Colon (tissue), 2 donors: ENCODE measurements around the gene CDKL4.
"Not testable (repeated sequence)": the region's sequence is repeated elsewhere in the genome, so short reads cannot be mapped to it uniquely, and the experiment has no call there.

Experiments used
- FAIRE-seq: peaks from 2 replicates; lab custom pipeline; 2012; peaks lifted over from hg19 to GRCh38; lab: Jason Lieb, UNC
- donor health status: control.
- donor health status: control.

Gene CDKL4

DNA sequence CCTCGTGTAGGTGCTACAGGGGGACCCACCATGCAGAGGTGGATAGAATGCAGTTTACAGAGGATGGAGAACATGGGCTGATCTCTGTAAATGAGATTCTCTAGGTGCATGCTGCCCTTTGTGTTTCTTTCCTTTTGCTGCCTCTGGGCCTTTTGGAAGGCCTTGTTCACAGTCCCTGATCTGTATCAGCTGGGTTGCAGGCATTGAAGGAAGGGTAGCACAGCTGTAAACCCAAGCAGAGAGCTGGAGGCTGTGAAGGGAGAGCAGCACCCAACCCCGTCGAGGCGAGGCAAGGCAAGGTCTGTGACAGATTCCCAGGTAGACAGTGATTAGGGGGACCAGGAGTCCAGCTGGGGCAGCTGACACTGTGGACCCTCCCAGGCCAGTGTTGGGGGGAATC is 66.8 kb downstream of the CDKL4 start:
- FAIRE-seq = no peak

DNA sequence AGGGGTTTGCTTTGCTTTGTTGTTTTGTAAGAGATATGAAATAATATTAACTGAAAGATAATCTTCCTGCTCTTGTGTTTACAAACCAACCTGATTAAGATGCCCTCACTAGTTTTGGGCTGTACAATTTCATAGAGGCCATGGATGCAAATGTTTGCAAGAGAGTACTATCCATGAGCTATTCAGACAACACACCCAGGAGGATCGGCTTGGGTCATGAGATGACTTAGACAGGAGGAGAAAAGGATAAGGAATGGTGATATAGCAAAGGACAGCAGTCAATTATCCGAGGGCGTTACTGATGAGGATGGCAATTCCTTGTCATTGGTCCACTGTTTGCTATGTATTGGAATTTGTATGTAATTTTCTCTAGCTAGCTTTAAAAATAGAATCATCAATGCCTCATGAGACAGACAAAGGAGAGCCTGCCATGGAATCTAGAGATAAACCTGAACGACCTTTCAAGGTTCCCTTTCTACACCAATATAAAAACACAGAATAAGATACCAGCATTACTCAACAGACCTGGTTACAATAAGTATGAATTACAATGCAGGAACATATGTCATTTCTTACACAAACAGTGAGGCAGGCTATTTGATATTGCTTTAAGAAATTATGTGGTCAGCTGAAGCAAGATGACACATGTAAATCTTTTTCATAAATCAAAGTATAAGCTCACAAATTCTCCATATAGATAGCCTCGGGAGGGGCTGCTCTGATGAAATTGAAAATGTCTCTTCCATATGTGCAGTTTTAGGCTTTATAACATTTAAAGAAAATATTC is 68.6 kb downstream of the CDKL4 start:
- no peak for FAIRE-seq

DNA sequence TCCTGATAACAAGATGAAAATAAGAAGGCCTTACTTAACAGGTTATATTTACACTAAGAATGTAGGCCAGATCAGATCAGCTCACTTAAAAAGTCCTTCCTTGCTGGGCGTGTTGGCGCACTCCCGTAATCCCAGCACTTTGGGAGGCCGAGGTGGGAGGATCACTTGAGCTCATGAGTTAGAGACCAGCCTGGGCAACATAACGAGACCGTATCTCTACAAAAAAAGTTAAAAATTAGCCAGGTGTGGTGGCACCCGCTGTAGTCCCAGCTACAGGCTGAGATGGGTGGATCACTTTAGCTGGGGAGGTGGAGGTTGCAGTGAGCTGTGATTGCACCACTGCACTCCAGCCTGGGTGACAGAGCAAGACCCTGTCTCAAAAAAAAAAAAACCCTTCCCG is 69.7 kb downstream of the CDKL4 start:
- no peak for FAIRE-seq

DNA sequence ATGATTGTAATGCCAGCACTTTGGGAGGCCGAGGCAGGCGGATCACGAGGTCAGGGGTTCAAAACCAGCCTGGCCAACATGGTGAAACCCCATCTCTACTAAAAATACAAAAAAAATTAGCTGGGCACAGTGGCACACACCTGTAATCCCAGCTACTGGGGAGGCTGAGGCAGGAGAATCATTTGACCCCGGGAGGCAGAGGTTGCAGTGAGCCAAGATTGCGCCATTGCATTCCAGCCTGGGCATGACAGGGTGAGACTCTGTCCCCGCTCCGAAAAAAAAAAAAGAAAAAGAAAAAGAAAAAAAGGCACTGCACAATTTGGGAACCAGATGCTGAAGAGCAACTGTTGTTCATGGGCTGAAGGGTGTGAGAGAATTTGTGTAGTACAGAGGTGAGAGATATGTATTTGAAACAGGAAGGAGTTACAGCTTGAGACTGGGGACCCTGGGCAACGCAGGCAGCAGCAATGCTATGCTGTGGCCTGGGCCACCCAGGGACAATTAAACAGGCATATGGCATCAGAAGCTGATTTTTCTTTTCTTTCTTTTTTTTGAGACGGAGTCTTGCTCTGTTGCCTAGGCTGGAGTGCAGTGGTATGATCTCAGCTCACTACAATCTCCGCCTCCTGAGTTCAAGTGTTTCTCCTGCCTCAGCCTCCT is 71.6 kb downstream of the CDKL4 start:
- not testable (repeated sequence) for FAIRE-seq

DNA sequence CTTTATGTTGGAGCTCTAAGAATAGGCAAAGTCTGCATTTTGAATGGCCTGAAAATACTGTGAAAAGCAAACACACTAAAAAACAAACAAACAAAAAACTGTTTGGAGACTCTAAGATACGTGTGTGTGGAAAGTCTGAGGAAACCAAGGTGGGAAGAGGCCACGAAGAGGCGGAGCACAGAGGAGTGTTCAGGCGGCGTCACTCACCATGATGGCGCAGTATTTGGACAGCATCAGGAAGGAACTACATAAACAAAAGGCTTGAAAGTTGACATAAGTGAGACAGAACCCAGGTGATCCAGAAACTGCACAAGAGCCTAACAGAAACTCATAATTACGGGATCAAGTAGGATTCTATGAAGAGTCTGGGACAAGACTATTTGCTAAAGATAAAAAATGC is 72.1 kb downstream of the CDKL4 start:
- FAIRE-seq = no peak

DNA sequence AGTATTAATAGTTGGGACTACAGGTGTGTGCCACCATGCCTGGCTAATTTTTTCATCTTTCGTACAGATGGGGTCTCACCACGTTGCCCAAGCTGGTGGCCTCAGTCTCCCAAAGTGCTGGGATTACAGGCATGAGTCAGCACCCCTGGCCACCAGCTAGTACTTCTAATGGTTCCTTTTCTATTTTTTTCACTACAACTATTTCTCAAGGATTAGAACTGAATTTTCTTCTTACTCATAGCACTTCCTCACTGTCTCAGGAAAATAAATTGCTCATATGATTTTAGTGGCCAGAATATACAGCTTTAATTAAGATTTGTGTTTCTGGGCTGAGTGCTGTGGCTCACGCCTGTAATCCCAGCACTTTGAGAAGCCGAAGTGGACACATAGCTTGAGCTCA is 79.7 kb downstream of the CDKL4 start:
- no peak for FAIRE-seq

DNA sequence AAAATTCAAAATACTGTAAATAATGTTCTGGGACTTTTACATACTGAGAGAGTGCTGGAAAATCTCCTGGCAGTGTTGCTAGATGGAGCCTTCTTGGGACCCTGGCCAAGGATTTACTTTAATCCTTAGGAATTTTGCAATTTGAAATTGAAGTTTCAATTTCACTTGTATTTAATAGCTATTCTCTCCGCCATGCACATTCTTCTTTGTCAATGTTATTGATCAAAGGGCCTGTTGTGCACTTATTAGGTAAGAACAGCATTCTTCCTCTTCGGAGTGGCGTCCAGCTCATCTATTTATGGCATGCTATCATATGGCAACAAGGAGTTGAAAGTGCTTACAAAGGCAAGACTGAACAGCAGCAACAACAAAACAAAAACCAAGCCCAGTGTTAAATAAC is 82.8 kb downstream of the CDKL4 start:
- FAIRE-seq = no peak

DNA sequence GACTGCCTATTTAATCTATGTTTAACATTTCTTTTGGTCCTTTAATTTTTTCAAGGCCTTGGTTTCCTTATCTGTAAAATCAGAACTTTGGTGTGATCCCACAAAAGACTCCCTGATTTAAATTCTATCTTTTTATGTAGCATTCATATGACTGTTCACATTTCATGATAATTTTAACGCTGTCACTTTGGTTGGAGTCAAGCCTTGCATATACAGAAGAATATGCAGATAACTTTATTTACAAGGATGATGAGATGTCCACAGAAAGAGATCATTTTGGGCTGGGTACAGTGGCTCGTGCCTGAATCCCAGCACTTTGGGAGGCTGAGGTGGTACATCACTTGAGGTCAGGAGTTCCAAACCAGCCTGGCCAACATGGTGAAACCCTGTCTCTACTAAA is 84.5 kb downstream of the CDKL4 start:
- FAIRE-seq = no peak

DNA sequence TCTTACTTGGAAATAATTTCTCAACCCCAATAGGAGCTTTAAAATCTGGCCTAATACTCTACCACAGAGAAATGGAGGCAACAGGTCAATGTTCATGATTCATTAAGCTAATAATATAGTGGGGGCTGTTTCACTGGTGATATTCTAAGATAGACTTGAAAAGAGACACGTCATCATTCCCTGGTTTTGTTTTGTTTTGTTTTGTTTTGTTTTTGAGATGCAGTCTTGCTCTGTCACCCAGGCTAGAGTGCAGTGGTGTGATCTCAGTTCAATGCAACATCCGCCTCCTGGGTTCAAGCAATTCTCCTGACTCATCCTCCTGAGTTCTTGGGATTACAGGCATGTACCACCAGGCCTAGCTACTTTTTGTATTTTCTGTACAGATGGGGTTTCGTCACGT is 85.4 kb downstream of the CDKL4 start:
- no peak for FAIRE-seq

DNA sequence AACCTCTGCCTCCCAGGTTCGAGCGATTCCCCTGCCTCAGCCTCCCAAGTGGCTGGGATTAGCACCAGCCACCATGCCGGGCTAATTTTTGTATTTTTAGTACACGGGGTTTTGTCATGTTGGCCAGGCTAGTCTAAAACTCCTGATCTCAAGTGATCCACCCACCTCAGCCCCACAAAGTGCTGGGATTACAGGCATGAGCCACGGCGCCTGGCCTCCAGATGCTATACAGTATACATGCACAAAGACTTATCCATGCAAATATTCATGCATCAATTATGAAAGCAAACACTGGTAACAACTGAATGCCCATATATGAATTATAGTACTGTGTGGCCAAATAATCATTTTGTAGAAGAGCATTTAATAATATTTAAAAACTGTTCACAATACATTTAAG is 86.9 kb downstream of the CDKL4 start:
- FAIRE-seq = no peak

DNA sequence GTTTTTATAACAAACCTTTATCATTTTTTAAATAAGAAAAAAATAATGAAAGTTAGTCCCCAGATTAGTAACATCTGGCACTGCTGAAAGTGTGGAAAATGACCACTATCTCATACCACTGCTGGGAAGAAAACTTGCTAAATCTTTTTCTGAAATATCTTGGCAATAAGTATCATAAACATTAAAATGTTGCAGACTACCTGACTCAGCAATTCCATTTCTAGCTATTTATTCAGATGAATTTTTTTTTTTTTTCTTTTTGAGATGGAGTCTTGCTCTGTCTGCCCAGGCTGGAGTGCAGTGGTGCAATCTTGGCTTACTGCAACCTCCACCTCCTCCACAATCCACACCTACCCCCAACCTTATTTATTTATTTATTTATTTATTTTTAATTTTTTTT is 87.7 kb downstream of the CDKL4 start:
- no peak for FAIRE-seq

DNA sequence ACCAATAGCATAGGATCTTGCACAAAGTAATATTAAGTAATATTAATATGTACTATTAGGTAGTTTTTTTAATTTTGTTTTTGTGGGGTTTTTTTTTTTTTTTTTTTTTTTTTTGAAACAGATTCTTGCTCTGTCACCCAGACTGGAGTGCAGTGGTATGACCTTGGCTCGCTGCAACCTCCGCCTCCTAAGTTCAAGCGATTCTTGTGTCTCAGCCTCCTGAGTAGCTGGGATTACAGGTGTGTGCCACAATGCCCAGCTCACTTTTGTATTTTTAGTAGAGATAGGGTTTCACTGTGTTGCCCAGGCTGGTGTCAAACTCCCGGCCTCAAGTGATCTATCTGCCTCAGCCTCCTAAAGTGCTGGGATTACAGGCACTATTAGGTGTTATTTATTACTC is 88.2 kb downstream of the CDKL4 start:
- FAIRE-seq = not testable (repeated sequence)

DNA sequence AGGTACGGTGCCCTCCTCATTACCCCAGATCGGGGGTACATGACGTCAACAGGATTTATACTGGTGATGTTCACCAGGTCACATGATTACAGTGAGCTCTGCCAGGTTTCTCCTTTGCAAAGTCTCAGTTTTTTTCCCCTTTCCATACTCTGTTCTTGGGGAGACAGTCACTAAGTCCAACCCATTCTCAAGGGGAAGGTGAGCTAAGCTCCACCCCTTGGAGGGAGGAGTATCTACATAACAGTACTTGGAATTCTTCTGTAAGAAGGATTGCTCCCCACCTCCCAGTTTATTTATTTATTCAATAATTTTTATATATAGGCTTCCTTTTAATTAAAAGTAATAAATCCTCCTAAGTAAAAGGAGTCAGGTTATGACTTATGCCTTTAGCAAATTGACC is 88.8 kb downstream of the CDKL4 start:
- FAIRE-seq = no peak

DNA sequence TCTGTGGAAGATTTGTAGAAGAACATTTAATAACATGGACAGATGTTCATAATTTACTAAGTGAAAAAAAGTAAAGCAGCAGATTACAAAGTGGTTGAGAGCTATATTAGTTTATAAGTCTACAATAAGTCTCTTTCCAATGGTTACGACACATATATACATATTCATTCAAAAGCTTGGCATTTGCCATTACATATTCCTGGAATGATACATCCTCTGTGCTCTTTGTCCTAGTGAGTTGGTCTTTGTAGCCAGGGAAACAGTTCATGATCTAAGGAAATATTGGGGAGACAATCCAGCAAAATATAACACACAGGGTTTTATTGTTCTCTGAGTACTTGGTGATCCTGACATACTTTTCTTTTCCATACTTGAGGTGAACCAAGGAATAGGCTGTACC is 90.5 kb downstream of the CDKL4 start:
- FAIRE-seq = no peak

DNA sequence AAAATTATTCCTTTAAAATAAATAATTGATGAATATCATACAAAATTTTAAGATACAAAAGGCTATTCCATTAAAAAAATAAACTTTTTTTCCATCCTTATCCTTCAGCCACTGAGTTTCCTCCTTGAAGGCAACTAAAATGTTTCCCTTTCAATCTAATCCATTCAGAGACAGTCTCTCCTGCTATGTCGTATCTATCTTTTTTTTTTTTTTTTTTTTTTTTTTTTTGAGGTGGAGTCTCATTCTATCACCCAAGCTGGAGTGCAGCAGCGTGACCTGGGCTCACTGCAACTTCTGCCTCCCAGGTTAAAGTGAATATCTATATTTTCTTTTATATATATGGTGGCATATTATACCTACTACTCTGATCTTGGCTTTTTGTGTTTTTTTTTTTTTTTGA is 91.3 kb downstream of the CDKL4 start:
- no peak for FAIRE-seq

DNA sequence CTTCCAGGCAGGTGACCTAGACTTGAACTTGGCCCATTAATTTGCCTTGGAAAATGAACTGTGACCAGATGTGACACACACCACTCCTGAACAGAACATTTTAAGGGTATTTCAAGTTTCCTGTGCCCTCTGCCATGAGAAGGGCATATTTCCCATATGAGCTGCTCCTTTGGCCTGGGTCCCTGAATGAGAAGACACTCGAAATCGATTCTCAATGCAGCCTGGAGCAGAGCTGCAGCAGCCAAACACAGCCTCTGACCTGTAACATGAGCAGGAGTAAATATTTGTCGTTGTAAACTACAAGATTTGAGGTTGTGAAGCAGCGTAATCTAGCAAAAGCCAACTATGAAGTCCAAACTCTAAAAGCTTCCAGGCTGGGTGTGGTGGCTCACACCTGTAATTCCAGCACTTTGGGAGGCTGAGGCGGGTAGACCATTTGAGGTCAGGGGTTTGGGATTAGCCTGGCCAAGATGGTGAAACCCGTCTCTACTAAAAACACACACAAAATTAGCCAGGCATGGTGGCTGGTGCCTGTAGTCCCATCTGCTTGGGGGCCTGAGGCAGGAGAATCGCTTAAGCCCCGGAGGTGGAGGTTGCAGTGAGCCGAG is 92.8 kb downstream of the CDKL4 start:
- no peak for FAIRE-seq

DNA sequence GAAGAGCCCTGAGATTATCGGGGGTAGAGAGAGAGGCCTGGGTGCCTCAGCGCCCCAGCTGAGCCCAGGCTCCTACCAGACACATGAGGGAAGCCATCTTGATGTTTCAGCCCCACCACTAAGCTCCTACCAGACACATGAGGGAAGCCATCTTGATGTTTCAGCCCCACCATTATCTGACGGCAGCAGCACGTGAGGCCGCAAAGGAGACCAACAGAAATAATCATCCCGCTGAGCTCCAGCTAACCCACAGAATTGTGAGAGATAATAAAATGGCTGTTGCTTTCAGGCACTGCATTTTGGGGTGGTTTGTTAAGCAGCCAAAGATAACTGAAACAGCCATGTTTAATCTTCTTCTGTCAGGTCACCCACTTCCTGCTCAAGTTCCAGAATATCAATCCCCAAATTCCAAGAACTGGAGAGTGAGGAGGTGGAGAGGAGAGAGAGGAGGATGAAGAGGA is 93.6 kb downstream of the CDKL4 start:
- no peak for FAIRE-seq

DNA sequence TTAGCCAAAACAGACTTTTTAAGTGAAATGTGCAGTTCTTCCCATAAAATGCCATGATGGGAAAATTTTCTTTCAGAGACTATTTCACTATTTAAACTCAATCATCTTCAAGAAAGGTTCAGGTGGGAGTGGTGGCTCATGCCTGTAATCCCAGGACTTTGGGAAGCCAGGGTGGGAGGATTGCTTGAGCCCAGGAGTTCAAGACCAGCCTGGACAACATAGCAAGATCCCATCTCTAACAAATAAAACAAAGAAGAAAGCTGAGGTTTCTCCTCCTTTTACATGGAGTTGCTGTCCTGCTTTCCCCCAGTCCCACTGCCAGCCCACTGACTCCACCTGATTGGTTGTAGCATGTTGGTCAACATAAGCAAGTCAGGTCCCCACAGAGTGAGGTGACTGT is 97.1 kb downstream of the CDKL4 start:
- no peak for FAIRE-seq

DNA sequence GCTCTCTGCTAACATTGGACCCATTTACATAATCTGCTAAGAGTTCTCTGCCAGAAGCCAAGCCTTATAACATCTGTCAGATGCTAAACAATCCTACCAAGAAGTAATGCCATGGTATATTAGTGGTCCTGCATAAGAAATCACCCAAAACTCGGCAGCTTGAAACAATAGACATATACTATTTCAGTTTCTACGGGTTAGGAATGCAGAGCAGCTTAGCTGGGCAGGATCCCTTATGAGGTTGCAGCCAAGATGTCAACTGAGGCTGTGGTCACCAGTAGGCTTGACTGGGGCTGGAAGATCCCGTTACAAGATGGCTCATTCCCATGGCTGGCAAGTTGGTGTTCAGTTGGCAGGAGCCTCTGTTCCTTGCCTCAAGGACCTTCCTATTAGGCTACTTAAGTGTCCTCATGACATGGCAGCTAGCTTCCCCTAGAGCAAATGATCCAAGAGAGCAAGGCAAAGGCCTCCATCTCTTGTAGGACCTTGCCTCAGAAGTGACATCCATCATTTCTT is 97.8 kb downstream of the CDKL4 start:
- FAIRE-seq = no peak

DNA sequence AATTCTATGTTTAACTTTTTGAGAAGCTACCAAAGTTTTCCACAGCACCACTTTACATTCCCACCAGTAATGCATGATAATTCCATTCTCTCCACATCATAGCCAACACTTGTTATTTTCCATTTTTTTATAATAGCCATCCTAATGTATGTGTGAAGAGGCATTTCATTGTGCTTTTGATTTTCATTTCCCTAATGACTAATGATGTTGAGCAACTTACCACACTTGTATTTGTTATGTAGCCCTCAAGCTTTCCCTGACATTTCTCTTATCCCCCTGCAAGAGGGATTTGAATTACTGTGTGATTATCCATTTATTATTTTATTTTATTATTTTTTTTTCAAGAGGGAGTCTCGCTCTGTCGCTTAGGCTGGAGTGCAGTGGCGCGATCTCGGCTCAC is 99.4 kb downstream of the CDKL4 start:
- no peak for FAIRE-seq

DNA sequence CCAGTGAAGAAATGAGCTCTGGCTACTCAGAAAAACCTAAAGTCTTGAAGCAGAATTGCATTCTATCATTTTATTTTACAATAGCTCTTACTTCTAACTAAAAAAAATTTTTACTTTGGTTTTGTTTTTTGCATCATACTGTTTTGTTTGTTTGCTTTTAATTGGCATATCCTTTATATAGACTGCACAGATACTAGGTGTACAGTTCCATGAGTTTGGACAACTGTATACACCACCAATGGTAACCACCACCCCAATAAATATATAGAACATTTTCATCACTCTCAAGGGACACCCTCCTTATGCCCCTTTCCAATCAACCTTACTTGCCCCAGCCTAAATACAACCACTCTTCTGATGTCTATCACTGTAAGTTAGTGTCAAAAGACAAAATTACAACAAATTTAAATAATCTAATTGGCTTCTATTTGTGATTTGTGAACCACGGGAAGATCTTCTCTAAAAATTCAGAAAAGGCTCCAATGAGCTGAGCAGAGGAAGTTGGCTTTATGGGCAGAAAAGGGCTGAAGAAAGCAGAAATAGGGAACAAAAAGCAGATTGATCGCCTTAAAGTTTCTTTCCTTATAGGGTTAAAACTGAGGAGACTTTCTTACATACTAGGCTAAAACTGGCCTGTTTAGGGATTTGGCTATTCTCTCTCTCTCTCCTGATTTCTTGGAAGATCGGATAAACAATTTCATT is 100.7 kb downstream of the CDKL4 start:
- no peak for FAIRE-seq
